Stimulated activated CD8-positive, alpha-beta memory T cell treated with anti-CD3 and anti-CD28 coated beads, Interleukin-2, amount 100 ng/mL, for 48 hours (primary cell): ENCODE data around the gene TST.

Source experiments
- DNase-seq, 2 donors: peaks; one replicate each; pipeline ENCODE4 v3.0.0-alpha.2; 2020; ENCODE audit warnings: low read depth in 2 of 2

The TST gene

GRCh38 chr22:37053310-37054055 is 34.2 kb upstream of the TST start:
- no peak for DNase-seq

GRCh38 chr22:37052386-37053309 is 33.4 kb upstream of the TST start:
- DNase-seq = no peak

- peak; percentile 75 to 77 for DNase-seq
Measured at GRCh38 chr22:37051391-37052385, 32.4 kb upstream of the TST start, which contains the start of gene KCTD17. Gene KCTD17, plus strand, starts transcription at chr22:37051742. Its CDS starts 19 bp downstream, at chr22:37051761.

GRCh38 chr22:37050913-37051312 is 31.7 kb upstream of the TST start:
- no peak for DNase-seq

- no peak for DNase-seq
Measured at GRCh38 chr22:37049224-37049623, 30.0 kb upstream of the TST start.

GRCh38 chr22:37048133-37048532 is 28.9 kb upstream of the TST start:
- no peak for DNase-seq

- DNase-seq = no peak
Measured at GRCh38 chr22:37047006-37047405, 27.8 kb upstream of the TST start.

GRCh38 chr22:37046589-37046988 is 27.3 kb upstream of the TST start:
- DNase-seq = no peak

- no peak for DNase-seq
Measured at GRCh38 chr22:37045958-37046357, 26.7 kb upstream of the TST start.

- DNase-seq = no peak
Measured at GRCh38 chr22:37044634-37045625, 25.7 kb upstream of the TST start.

GRCh38 chr22:37043828-37044538 is 24.7 kb upstream of the TST start:
- DNase-seq = peak; percentile 38 to 56

GRCh38 chr22:37043209-37043827 is 24.1 kb upstream of the TST start:
- no peak for DNase-seq

GRCh38 chr22:37039466-37039865 is 20.2 kb upstream of the TST start:
- DNase-seq = no peak

- no peak for DNase-seq
Measured at GRCh38 chr22:37037669-37038068, 18.4 kb upstream of the TST start.

- DNase-seq = no peak
Measured at GRCh38 chr22:37036655-37037377, 17.6 kb upstream of the TST start.

GRCh38 chr22:37033605-37034430 is 14.6 kb upstream of the TST start:
- no peak for DNase-seq
